ENCODE data around the gene C2.

Gene C2

GRCh38 chr6:31935823-31936222 is 8.3 kb downstream of the C2 start:
- no peak for DNase-seq (ENCODE audit: low read depth)
- TF ChIP-seq, protein P1, sequence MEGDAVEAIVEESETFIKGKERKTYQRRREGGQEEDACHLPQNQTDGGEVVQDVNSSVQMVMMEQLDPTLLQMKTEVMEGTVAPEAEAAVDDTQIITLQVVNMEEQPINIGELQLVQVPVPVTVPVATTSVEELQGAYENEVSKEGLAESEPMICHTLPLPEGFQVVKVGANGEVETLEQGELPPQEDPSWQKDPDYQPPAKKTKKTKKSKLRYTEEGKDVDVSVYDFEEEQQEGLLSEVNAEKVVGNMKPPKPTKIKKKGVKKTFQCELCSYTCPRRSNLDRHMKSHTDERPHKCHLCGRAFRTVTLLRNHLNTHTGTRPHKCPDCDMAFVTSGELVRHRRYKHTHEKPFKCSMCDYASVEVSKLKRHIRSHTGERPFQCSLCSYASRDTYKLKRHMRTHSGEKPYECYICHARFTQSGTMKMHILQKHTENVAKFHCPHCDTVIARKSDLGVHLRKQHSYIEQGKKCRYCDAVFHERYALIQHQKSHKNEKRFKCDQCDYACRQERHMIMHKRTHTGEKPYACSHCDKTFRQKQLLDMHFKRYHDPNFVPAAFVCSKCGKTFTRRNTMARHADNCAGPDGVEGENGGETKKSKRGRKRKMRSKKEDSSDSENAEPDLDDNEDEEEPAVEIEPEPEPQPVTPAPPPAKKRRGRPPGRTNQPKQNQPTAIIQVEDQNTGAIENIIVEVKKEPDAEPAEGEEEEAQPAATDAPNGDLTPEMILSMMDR (conservative IDR thresholded peaks at IDR 0.05; ENCODE audit: control insufficient read depth, insufficient read depth, low read depth, low read length), result no peak
- H3K4me3 ChIP-seq (ENCODE audit: control insufficient read depth, low read depth, low read length), result no peak overlapping the region

DNA sequence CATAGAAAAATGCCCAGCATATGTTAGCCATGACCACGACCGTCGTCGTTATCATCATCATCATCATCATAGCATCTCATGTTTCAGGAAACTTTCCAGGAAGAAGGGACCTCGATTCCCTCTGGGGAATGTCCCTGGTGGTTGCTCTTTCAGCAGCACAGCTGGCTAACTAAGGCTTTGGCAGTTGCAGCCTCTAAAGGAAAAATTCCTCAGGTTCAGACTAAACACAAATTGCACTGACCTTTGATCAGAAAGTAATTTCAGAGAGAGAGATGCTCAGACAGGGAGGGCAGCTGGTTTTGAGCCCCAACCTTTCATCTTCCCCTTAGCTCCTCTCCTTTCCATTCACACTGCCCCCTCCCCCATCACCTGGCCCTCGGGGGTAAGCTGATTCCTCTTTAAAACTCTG is 12.7 kb downstream of the C2 start:
- H3K4me3 ChIP-seq (ENCODE audit: control insufficient read depth, low read depth, low read length), result no peak overlapping the region
- TF ChIP-seq, protein P1 (conservative IDR thresholded peaks at IDR 0.05; ENCODE audit: control insufficient read depth, insufficient read depth, low read depth, low read length), result no peak
- peak; percentile 34 for DNase-seq (ENCODE audit: low read depth)

DNA sequence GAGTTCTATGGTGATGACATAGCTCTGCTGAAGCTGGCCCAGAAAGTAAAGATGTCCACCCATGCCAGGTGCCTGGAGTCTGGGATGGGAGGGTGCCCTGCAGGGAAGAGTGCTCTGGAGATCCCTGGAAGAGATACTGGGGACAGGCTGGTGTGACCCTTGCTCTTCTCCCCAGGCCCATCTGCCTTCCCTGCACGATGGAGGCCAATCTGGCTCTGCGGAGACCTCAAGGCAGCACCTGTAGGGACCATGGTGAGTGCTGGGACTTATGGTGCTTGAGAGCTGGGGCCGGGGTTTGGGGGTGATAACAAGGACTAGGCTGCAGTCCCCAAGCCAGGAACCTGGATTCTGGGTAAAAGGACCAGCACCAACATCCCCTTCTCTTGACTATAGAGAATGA is 16.2 kb downstream of the C2 start:
- DNase-seq (ENCODE audit: low read depth), result no peak
- TF ChIP-seq, protein P1 (conservative IDR thresholded peaks at IDR 0.05; ENCODE audit: control insufficient read depth, insufficient read depth, low read depth, low read length), result no peak
- H3K4me3 ChIP-seq (ENCODE audit: control insufficient read depth, low read depth, low read length), result no peak overlapping the region

DNA sequence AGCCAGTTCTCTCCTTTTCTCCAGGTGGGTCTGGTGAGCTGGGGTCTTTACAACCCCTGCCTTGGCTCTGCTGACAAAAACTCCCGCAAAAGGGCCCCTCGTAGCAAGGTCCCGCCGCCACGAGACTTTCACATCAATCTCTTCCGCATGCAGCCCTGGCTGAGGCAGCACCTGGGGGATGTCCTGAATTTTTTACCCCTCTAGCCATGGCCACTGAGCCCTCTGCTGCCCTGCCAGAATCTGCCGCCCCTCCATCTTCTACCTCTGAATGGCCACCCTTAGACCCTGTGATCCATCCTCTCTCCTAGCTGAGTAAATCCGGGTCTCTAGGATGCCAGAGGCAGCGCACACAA is 17.6 kb downstream of the C2 start:
- no peak for DNase-seq (ENCODE audit: low read depth)
- H3K4me3 ChIP-seq (ENCODE audit: control insufficient read depth, low read depth, low read length), result peak overlapping the region; percentile 36
- TF ChIP-seq, protein P1 (conservative IDR thresholded peaks at IDR 0.05; ENCODE audit: control insufficient read depth, insufficient read depth, low read depth, low read length), result no peak

- peak within 1 kb of the TSS; percentile 36 for H3K4me3 ChIP-seq (ENCODE audit: control insufficient read depth, low read depth, low read length)
- DNase-seq (ENCODE audit: low read depth), result peak; percentile 88
- TF ChIP-seq, protein P1 (conservative IDR thresholded peaks at IDR 0.05; ENCODE audit: control insufficient read depth, insufficient read depth, low read depth, low read length), result no peak
These were observed 18.2 kb downstream of the C2 start, which contains the start of gene CFB for GRCh38 chr6:31945507-31946369. TSS of gene CFB (plus strand) at chr6:31946095. CDS start at chr6:31946222, 127 bp downstream.

- H3K4me3 ChIP-seq (ENCODE audit: control insufficient read depth, low read depth, low read length), result no peak overlapping the region
- no peak for DNase-seq (ENCODE audit: low read depth)
- TF ChIP-seq, protein P1 (conservative IDR thresholded peaks at IDR 0.05; ENCODE audit: control insufficient read depth, insufficient read depth, low read depth, low read length), result no peak
These were observed 18.9 kb downstream of the C2 start for GRCh38 chr6:31946370-31946885.
